Aorta (tissue), 5 donors: ENCODE results near the gene FAM174B. TPM values are rescaled to one million over a fixed set of nuclear protein-coding genes. Genes with fewer than 3 reads are reported as not detected.

ENCODE experiments used
- ATAC-seq: fragments of 200-7000 bp; cut with Tn5 transposase; one replicate; pipeline ENCODE4 v1.9.1; 2022; ENCODE audit warnings: moderate library complexity; ENCODE audit not compliant: low FRiP score
- DNase-seq, 2 donors: peaks; one replicate each; pipeline ENCODE4 v3.0.0-alpha.2; 2020
- H3K27ac ChIP-seq, 2 donors: one replicate each; pipeline ENCODE4 v1.5.1; 2013; ENCODE audit warnings: low read length in 2 of 2, mild to moderate bottlenecking in 2 of 2, moderate library complexity in 2 of 2, control low read depth in 1 of 2, inconsistent platforms in 1 of 2, low read depth in 1 of 2
- H3K27me3 ChIP-seq, 2 donors: one replicate each; pipeline ENCODE4 v1.6.1; 2013; ENCODE audit warnings: control low read depth in 1 of 2, low read length in 1 of 2, mild to moderate bottlenecking in 1 of 2, moderate library complexity in 1 of 2; ENCODE audit not compliant: insufficient read depth in 2 of 2, control insufficient read depth in 1 of 2
- H3K36me3 ChIP-seq, 2 donors: one replicate each; pipeline ENCODE4 v1.6.1; 2013; ENCODE audit warnings: control low read depth in 1 of 2, low read length in 1 of 2, mild to moderate bottlenecking in 1 of 2; ENCODE audit not compliant: insufficient read depth in 2 of 2, control insufficient read depth in 1 of 2
- H3K4me1 ChIP-seq, 2 donors: one replicate each; pipeline ENCODE4 v1.6.1; 2013; ENCODE audit warnings: low read length in 2 of 2, control low read depth in 1 of 2, mild to moderate bottlenecking in 1 of 2, moderate library complexity in 1 of 2; ENCODE audit not compliant: insufficient read depth in 2 of 2, control insufficient read depth in 1 of 2
- H3K4me3 ChIP-seq, 2 donors: one replicate each; pipeline ENCODE4 v1.5.1; 2013; ENCODE audit warnings: low read length in 2 of 2, control low read depth in 1 of 2, mild to moderate bottlenecking in 1 of 2
- H3K9me3 ChIP-seq: one replicate; pipeline ENCODE4 v1.6.1; 2013; ENCODE audit warnings: mild to moderate bottlenecking, low read length; ENCODE audit not compliant: control insufficient read depth
- WGBS, 2 donors: extraction: QIAGEN DNeasy Blood & Tissue Kit; methylation state at CpG; one replicate each; pipeline ENCODE4 v1.1.7; 2013; 5-methylcytosine and 5-hydroxymethylcytosine counted together
- intact Hi-C, 2 donors: fragments of 100-400 bp; cut with DNase I; formaldehyde crosslinking; loops; one replicate each; pipeline versions ENCODE4 v1.14.2 to v1.15.0; 2022
- polyA plus RNA-seq, 2 donors: library from polyadenylated mRNA; stranded (reverse); fragments of 200-250 nt; gene quantifications; one replicate each; pipeline ENCODE4 v1.2.3, GENCODE V29; 2013
- total RNA-seq, 2 donors: library from RNA; stranded (reverse); fragmentation: NEBNext Ultra II Directional; extraction: Animal tissue kit (Norgen Biotek cat#: 25700); gene quantifications; one replicate each; pipeline ENCODE4 v1.2.1, GENCODE V29; 2021
- donor health status: healthy with polysubstance abuse.
- donor health status: Bipolar disorder and iron deficiency.
- donor health status: DM: no; HTN: no; CAD: no.
- donor health status: DM: no; HTN: no; CAD: no.
- donor health status: DM: yes; HTN: yes; CAD: no.

The FAM174B gene
- total and polyA plus RNA-seq, 4 donors: 3.3 to 16.0 (median 10.3) TPM; not detected in 1

GRCh38 chr15:92661956-92662355, 6.4 kb upstream of the FAM174B start:
- no peak for DNase-seq
- Histone ChIP-seq H3K27ac (no peak overlapping the region), H3K4me3 (no peak overlapping the region), H3K36me3 (no peaks in the 10 kb centered on the region), H3K9me3 (no peaks in the 10 kb centered on the region), H3K4me1 (peaks cover 0 to 7% of the 10 kb centered on the region in 2 donors), H3K27me3 (no peaks in the 10 kb centered on the region)
- intact Hi-C loops: no loop called here
- no peak for ATAC-seq

GRCh38 chr15:92661069-92661468, 5.5 kb upstream of the FAM174B start:
- H3K36me3 ChIP-seq: no peaks in the 10 kb centered on the region
- no peaks in the 10 kb centered on the region for H3K27me3 ChIP-seq
- no peak overlapping the region for H3K4me3 ChIP-seq
- no peak for DNase-seq
- peaks cover 0 to 4% of the 10 kb centered on the region in 2 donors for H3K4me1 ChIP-seq
- intact Hi-C loops: no loop called here
- no peak overlapping the region for H3K27ac ChIP-seq
- whole genome bisulfite sequencing, 2 donors: 93 to 94% methylated on average over 11 of the region's 11 CpGs
- no peak for ATAC-seq
- no peaks in the 10 kb centered on the region for H3K9me3 ChIP-seq

GRCh38 chr15:92657486-92657885, 1.9 kb upstream of the FAM174B start:
- no peaks in the 10 kb centered on the region for H3K27me3 ChIP-seq
- no peak for ATAC-seq
- H3K9me3 ChIP-seq: no peaks in the 10 kb centered on the region
- whole genome bisulfite sequencing, 2 donors: 73 to 81% methylated on average over 5 of the region's 5 CpGs
- H3K36me3 ChIP-seq: no peaks in the 10 kb centered on the region
- intact Hi-C loops: no loop called here
- no peak for DNase-seq
- H3K4me1 ChIP-seq: no peaks in the 10 kb centered on the region
- no peak overlapping the region for H3K4me3 ChIP-seq
- H3K27ac ChIP-seq: no peak overlapping the region

- Histone ChIP-seq H3K4me3 (peak overlapping the region in 1 of 2 donors; percentile 45), H3K27ac (no peak overlapping the region), H3K4me1 (no peaks in the 10 kb centered on the region), H3K9me3 (no peaks in the 10 kb centered on the region), H3K36me3 (no peaks in the 10 kb centered on the region), H3K27me3 (no peaks in the 10 kb centered on the region)
- intact Hi-C loops: no loop called here
- no peak for ATAC-seq
- 91 to 93% methylated on average over 6 of the region's 6 CpGs for WGBS, 2 donors
- DNase-seq: no peak
Observed at GRCh38 chr15:92656089-92656488, 514 bp upstream of the FAM174B start.

- no peaks in the 10 kb centered on the region for H3K27me3 ChIP-seq
- peak overlapping the region in 1 of 2 donors; percentile 45 for H3K4me3 ChIP-seq
- no peaks in the 10 kb centered on the region for H3K4me1 ChIP-seq
- no peaks in the 10 kb centered on the region for H3K9me3 ChIP-seq
- WGBS, 2 donors: 63 to 74% methylated on average over 7 of the region's 7 CpGs
- intact Hi-C loops: no loop called here
- no peak for ATAC-seq
- H3K27ac ChIP-seq: no peak overlapping the region
- no peaks in the 10 kb centered on the region for H3K36me3 ChIP-seq
- no peak for DNase-seq
Observed at GRCh38 chr15:92654662-92655061, 913 bp downstream of the FAM174B start.

- ATAC-seq: no peak
- Histone ChIP-seq H3K27ac (no peak overlapping the region), H3K27me3 (no peaks in the 10 kb centered on the region), H3K9me3 (no peaks in the 10 kb centered on the region), H3K36me3 (no peaks in the 10 kb centered on the region), H3K4me1 (no peaks in the 10 kb centered on the region), H3K4me3 (no peak overlapping the region)
- no peak for DNase-seq
- intact Hi-C loops: no loop called here
- WGBS, 2 donors: 74 to 79% methylated on average over 6 to 7 of the region's 7 CpGs
Observed at GRCh38 chr15:92653836-92654539, 1.6 kb downstream of the FAM174B start.

- Histone ChIP-seq H3K36me3 (no peaks in the 10 kb centered on the region), H3K27ac (no peak overlapping the region), H3K4me3 (no peak overlapping the region), H3K9me3 (no peaks in the 10 kb centered on the region), H3K4me1 (no peaks in the 10 kb centered on the region), H3K27me3 (no peaks in the 10 kb centered on the region)
- no peak for DNase-seq
- intact Hi-C loops: no loop called here
- ATAC-seq: no peak
- WGBS, 2 donors: 87 to 93% methylated on average over 5 of the region's 5 CpGs
Observed at GRCh38 chr15:92653366-92653765, 2.2 kb downstream of the FAM174B start.

- Histone ChIP-seq H3K27ac (no peak overlapping the region), H3K4me1 (no peaks in the 10 kb centered on the region), H3K27me3 (no peaks in the 10 kb centered on the region), H3K4me3 (no peak overlapping the region), H3K9me3 (no peaks in the 10 kb centered on the region), H3K36me3 (no peaks in the 10 kb centered on the region)
- DNase-seq (no peak), ATAC-seq (no peak)
- WGBS, 2 donors: 94 to 95% methylated on average over 9 of the region's 9 CpGs
- intact Hi-C loops: no loop called here
Observed at GRCh38 chr15:92652576-92652966, 3.0 kb downstream of the FAM174B start.

GRCh38 chr15:92651877-92652575, 3.5 kb downstream of the FAM174B start:
- H3K36me3 ChIP-seq: no peaks in the 10 kb centered on the region
- intact Hi-C loops: no loop called here
- ATAC-seq: no peak
- no peak overlapping the region for H3K4me3 ChIP-seq
- H3K27me3 ChIP-seq: no peaks in the 10 kb centered on the region
- 69 to 74% methylated on average over 10 of the region's 10 CpGs for WGBS, 2 donors
- H3K9me3 ChIP-seq: no peaks in the 10 kb centered on the region
- H3K27ac ChIP-seq: no peak overlapping the region
- no peak for DNase-seq
- no peaks in the 10 kb centered on the region for H3K4me1 ChIP-seq
